Suprapubic skin (tissue), 4 donors: ENCODE data around the gene BMP10. TPM values are rescaled to one million over a fixed set of nuclear protein-coding genes. Genes with fewer than 3 reads are reported as not detected.

Source experiments
- DNase-seq, 2 donors: peaks; one replicate each; pipeline ENCODE4 v3.0.0-alpha.2; 2019; ENCODE audit warnings: low spot score in 2 of 2
- H3K27ac ChIP-seq: fragments of 200-600 bp; sonication (generic); one replicate; pipeline ENCODE4 v1.5.1; 2019
- H3K27me3 ChIP-seq: fragments of 200-600 bp; sonication (generic); one replicate; pipeline ENCODE4 v1.5.1; 2019
- H3K36me3 ChIP-seq: fragments of 200-600 bp; sonication (generic); one replicate; pipeline ENCODE4 v1.5.1; 2019
- H3K4me1 ChIP-seq: fragments of 200-600 bp; sonication (generic); one replicate; pipeline ENCODE4 v1.5.1; 2019
- H3K4me3 ChIP-seq: fragments of 200-600 bp; sonication (generic); one replicate; pipeline ENCODE4 v1.5.1; 2019; ENCODE audit warnings: mild to moderate bottlenecking
- H3K9me3 ChIP-seq: fragments of 200-600 bp; sonication (generic); one replicate; pipeline ENCODE4 v1.5.1; 2019
- CTCF ChIP-seq, 2 donors: fragments of 200-600 bp in 1 of 2; fragments of 450-650 bp in 1 of 2; sonication (generic) in 1 of 2; IDR thresholded peaks; one replicate each; pipeline ENCODE4 v1.5.1; 2016 to 2019; ENCODE audit warnings: antibody characterized with exemption in 2 of 2, mild to moderate bottlenecking in 1 of 2, moderate library complexity in 1 of 2
- EP300 ChIP-seq: sonication (generic); formaldehyde crosslinking; IDR thresholded peaks from one replicate; pipeline ENCODE4 v1.6.1; 2017; ENCODE audit warnings: antibody characterized with exemption
- POLR2A ChIP-seq, 2 donors: fragments of 450-650 bp; IDR thresholded peaks; one replicate each; pipeline ENCODE4 v1.6.1; 2017; ENCODE audit warnings: antibody characterized with exemption in 2 of 2, mild to moderate bottlenecking in 2 of 2, moderate library complexity in 2 of 2
- POLR2AphosphoS5 ChIP-seq, 3 donors: sonication (generic); formaldehyde crosslinking; IDR thresholded peaks; one replicate each; pipeline ENCODE4 v1.6.1; 2017; ENCODE audit warnings: antibody characterized with exemption in 3 of 3
- WGBS: methylation state at CpG from one replicate; pipeline ENCODE4 v1.1.5; 2018; 5-methylcytosine and 5-hydroxymethylcytosine counted together
- total RNA-seq, 4 donors: library from RNA; depleted of rRNA; stranded (reverse); fragments of >200 nt; gene quantifications; one replicate each; pipeline ENCODE4 v1.1.0, GENCODE V29; 2016

Gene BMP10
- total RNA-seq, 4 donors from 2014 or later: not detected

- Histone ChIP-seq H3K27me3 (no peaks in the 10 kb centered on the region), H3K4me3 (no peak overlapping the region), H3K4me1 (peaks cover 6% of the 10 kb centered on the region), H3K36me3 (no peaks in the 10 kb centered on the region), H3K9me3 (no peaks in the 10 kb centered on the region), H3K27ac (no peak overlapping the region)
- no peak for DNase-seq
- WGBS: 96% methylated on average over 4 of the region's 4 CpGs
- no peak for TF ChIP-seq CTCF (IDR thresholded peaks at IDR 0.05)
- no peak for TF ChIP-seq EP300
- no peak for TF ChIP-seq POLR2AphosphoS5 (IDR thresholded peaks at IDR 0.05)
- no peak for TF ChIP-seq POLR2A (IDR thresholded peaks at IDR 0.05)
These were observed 44.2 kb upstream of the BMP10 start for GRCh38 chr2:68915393-68915792.

DNA sequence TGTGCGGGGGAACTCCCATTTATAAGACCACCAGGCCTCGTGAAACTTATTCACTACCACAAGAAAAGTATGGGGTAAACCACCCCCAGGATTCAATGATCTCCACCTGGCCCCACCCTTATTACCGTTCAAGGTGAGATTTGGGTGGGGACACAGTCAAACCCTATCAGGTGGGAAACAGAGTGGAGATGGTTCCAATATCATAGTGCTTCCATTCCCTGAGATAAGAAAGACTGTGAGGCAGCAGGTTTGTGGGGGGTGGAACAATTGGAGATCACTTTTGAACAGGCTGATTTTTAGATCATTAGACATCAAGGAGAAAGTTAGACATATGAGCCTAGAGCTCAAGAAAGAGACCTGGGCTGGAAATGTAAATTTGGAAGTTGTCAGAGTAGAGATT lies 42.2 kb upstream of the BMP10 start:
- Histone ChIP-seq H3K36me3 (no peaks in the 10 kb centered on the region), H3K4me1 (peaks cover 17% of the 10 kb centered on the region), H3K9me3 (no peaks in the 10 kb centered on the region), H3K27me3 (no peaks in the 10 kb centered on the region), H3K27ac (no peak overlapping the region), H3K4me3 (no peak overlapping the region)
- no peak for TF ChIP-seq CTCF (IDR thresholded peaks at IDR 0.05)
- TF ChIP-seq POLR2AphosphoS5 (IDR thresholded peaks at IDR 0.05): no peak
- TF ChIP-seq EP300: no peak
- TF ChIP-seq POLR2A (IDR thresholded peaks at IDR 0.05): no peak
- no peak for DNase-seq
- 94% methylated on average over 3 of the region's 3 CpGs for WGBS

DNA sequence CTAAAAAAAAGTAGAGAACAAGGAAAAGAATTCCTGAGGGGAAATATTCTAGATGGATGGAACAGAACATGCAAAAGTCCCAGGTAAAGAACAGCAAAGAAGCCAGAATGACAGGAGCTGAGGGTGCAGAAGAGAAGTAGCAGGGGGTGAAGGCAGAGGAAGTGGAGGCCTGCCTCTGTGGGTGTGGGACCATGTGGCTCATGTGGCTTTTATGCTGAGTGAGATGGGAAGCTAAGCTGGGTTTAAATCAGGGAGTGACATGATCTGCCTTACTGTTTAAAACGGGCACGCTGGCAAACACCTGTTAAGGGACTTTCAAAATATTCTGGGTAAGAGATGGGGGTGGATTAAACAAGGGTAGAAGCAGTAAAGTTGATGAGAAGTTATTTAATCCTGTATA lies 41.5 kb upstream of the BMP10 start:
- Histone ChIP-seq H3K9me3 (no peaks in the 10 kb centered on the region), H3K4me1 (peaks cover 23% of the 10 kb centered on the region), H3K27ac (no peak overlapping the region), H3K4me3 (no peak overlapping the region), H3K36me3 (no peaks in the 10 kb centered on the region), H3K27me3 (no peaks in the 10 kb centered on the region)
- WGBS: 26% methylated on average over 2 of the region's 2 CpGs
- DNase-seq: no peak
- TF ChIP-seq EP300 (no peak), POLR2AphosphoS5 (IDR thresholded peaks at IDR 0.05) (no peak), CTCF (IDR thresholded peaks at IDR 0.05) (no peak), POLR2A (IDR thresholded peaks at IDR 0.05) (no peak)

GRCh38 chr2:68912111-68912510 lies 40.9 kb upstream of the BMP10 start:
- H3K4me1 ChIP-seq: peaks cover 24% of the 10 kb centered on the region
- no peaks in the 10 kb centered on the region for H3K27me3 ChIP-seq
- TF ChIP-seq POLR2A (IDR thresholded peaks at IDR 0.05) (no peak), CTCF (IDR thresholded peaks at IDR 0.05) (no peak), EP300 (no peak), POLR2AphosphoS5 (IDR thresholded peaks at IDR 0.05) (no peak)

DNA sequence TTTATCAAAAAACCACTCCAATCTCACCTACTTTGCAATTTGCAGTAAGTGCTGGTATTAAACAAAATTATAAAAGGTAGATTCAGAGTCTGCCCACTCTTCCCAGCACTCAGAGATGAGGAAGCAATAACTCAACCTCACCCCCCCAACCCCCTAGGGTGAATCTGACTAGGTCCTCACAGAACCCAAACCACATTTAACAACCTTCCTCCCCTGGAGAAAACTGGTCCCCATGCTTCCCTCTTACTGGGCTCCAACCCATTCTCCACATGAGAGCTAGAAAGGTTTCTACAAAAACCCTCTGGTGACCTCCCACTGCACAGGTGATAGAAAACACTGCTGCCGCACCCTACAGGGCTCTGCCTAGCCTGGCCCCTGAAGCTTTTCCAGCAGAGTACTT lies 40.5 kb upstream of the BMP10 start:
- no peaks in the 10 kb centered on the region for H3K9me3 ChIP-seq
- no peak overlapping the region for H3K27ac ChIP-seq
- DNase-seq: no peak
- 89% methylated on average over 1 of the region's 1 CpG for WGBS
- no peak overlapping the region for H3K4me3 ChIP-seq
- TF ChIP-seq POLR2AphosphoS5 (IDR thresholded peaks at IDR 0.05): no peak
- no peak for TF ChIP-seq CTCF (IDR thresholded peaks at IDR 0.05)
- no peak for TF ChIP-seq EP300
- no peak for TF ChIP-seq POLR2A (IDR thresholded peaks at IDR 0.05)
- no peaks in the 10 kb centered on the region for H3K36me3 ChIP-seq
- H3K4me1 ChIP-seq: peaks cover 24% of the 10 kb centered on the region
- H3K27me3 ChIP-seq: no peaks in the 10 kb centered on the region

More at GRCh38 chr2:68912111-68912510, 40.9 kb upstream of the BMP10 start:
- no peak for DNase-seq
- H3K9me3 ChIP-seq: no peaks in the 10 kb centered on the region
- no peak overlapping the region for H3K4me3 ChIP-seq
- 97% methylated on average over 3 of the region's 3 CpGs for WGBS
- H3K27ac ChIP-seq: no peak overlapping the region
- no peaks in the 10 kb centered on the region for H3K36me3 ChIP-seq
